ENCODE measurements around the gene TTLL11. TPM values are rescaled to one million over a fixed set of nuclear protein-coding genes. Genes with fewer than 3 reads are reported as not detected.
A peak's percentile ranks its signal among the peaks of the same experiment; 100 is the strongest.

Gene TTLL11
- total RNA-seq, 1 donor from 2014 or later = 0.75 TPM

GRCh38 chr9:122133984-122134535, 41.0 kb upstream of the TTLL11 start:
- H3K9me3 ChIP-seq (ENCODE audit: low read depth) = no peaks in the 10 kb centered on the region
- no peaks in the 10 kb centered on the region for H3K36me3 ChIP-seq
- no peak for DNase-seq (ENCODE audit: low spot score)
- H3K4me3 Mint-ChIP-seq = no peak overlapping the region
- no peak overlapping the region for H3K4me3 ChIP-seq
- H3K27me3 ChIP-seq = peaks cover 100% of the 10 kb centered on the region
- H3K9me3 Mint-ChIP-seq = no peaks in the 10 kb centered on the region
- peaks cover 45% of the 10 kb centered on the region for H4K20me1 ChIP-seq (ENCODE audit: low read depth)
- H2AFZ ChIP-seq (replicated peaks) = no peak overlapping the region
- no peak overlapping the region for H3K9ac ChIP-seq
- no peaks in the 10 kb centered on the region for H3K79me2 ChIP-seq (ENCODE audit: low read depth)
- H3K27ac Mint-ChIP-seq = no peak overlapping the region
- no peak overlapping the region for H3K4me2 ChIP-seq
- peaks cover 19% of the 10 kb centered on the region for H3K4me1 ChIP-seq
- no peaks in the 10 kb centered on the region for H3K36me3 Mint-ChIP-seq
- H3K27me3 Mint-ChIP-seq (ENCODE audit: insufficient read depth, low read depth) = peaks cover 26% of the 10 kb centered on the region
- H3K4me1 Mint-ChIP-seq = peaks cover 31% of the 10 kb centered on the region
- no peak for TF ChIP-seq EZH2phosphoT487 (IDR thresholded peaks at IDR 0.05)
- no peak for TF ChIP-seq CTCF (IDR thresholded peaks at IDR 0.05)
- no peak for TF ChIP-seq EZH2 (IDR thresholded peaks at IDR 0.05)
- no peak overlapping the region for H3K27ac ChIP-seq
- H3F3A ChIP-seq (ENCODE audit: low read depth) = peaks cover 4% of the 10 kb centered on the region

GRCh38 chr9:122133263-122133983, 40.3 kb upstream of the TTLL11 start:
- Histone ChIP-seq H3K4me2 (no peak overlapping the region), H3F3A (ENCODE audit: low read depth) (peaks cover 4% of the 10 kb centered on the region), H4K20me1 (ENCODE audit: low read depth) (peaks cover 45% of the 10 kb centered on the region), H3K27me3 (peaks cover 100% of the 10 kb centered on the region), H3K27ac (no peak overlapping the region), H3K4me3 (no peak overlapping the region), H3K79me2 (ENCODE audit: low read depth) (no peaks in the 10 kb centered on the region), H3K36me3 (no peaks in the 10 kb centered on the region), H3K9ac (no peak overlapping the region), H2AFZ (replicated peaks) (no peak overlapping the region), H3K4me1 (peaks cover 19% of the 10 kb centered on the region), H3K9me3 (ENCODE audit: low read depth) (no peaks in the 10 kb centered on the region)
- Mint-ChIP-seq H3K4me3 (no peak overlapping the region), H3K4me1 (peaks cover 31% of the 10 kb centered on the region), H3K27me3 (ENCODE audit: insufficient read depth, low read depth) (peaks cover 26% of the 10 kb centered on the region), H3K9me3 (no peaks in the 10 kb centered on the region), H3K27ac (peak overlapping the region; percentile 81), H3K36me3 (no peaks in the 10 kb centered on the region)
- TF ChIP-seq EZH2 (IDR thresholded peaks at IDR 0.05) (no peak), EZH2phosphoT487 (IDR thresholded peaks at IDR 0.05) (no peak), CTCF (IDR thresholded peaks at IDR 0.05) (no peak)
- DNase-seq (ENCODE audit: low spot score) = no peak

DNA sequence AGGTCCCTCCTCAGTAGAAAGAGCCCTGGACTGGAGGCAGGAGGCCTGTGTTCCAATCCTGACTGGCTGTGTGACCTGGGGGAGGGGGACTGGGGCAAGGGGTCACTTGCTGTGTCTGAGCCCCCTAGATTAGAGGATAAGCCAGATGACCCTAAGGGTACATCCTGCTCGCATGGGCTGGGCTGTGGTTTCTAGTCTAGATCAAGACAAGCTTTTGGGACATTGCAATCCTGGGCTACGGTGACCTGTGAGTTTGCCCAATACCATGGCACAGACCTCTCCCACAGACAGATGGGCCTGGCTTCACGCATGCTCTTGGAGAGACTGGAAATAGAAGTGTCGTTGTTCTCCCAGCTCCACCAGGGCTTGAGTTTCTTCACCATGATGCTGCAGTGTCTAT, 39.4 kb upstream of the TTLL11 start:
- H3K27me3 Mint-ChIP-seq (ENCODE audit: insufficient read depth, low read depth) = peaks cover 29% of the 10 kb centered on the region
- Histone ChIP-seq H3K9me3 (ENCODE audit: low read depth) (no peaks in the 10 kb centered on the region), H3K4me3 (no peak overlapping the region)

More for the DNA sequence above, 39.4 kb upstream of the TTLL11 start:
- Histone ChIP-seq H3K4me2 (no peak overlapping the region), H3K36me3 (no peaks in the 10 kb centered on the region), H3K4me1 (peaks cover 19% of the 10 kb centered on the region), H3K79me2 (ENCODE audit: low read depth) (no peaks in the 10 kb centered on the region), H3F3A (ENCODE audit: low read depth) (peaks cover 4% of the 10 kb centered on the region), H3K27ac (no peak overlapping the region), H3K27me3 (peaks cover 100% of the 10 kb centered on the region), H4K20me1 (ENCODE audit: low read depth) (peaks cover 45% of the 10 kb centered on the region), H3K9ac (no peak overlapping the region), H2AFZ (replicated peaks) (no peak overlapping the region)
- Mint-ChIP-seq H3K4me1 (peaks cover 31% of the 10 kb centered on the region), H3K27ac (no peak overlapping the region), H3K9me3 (no peaks in the 10 kb centered on the region), H3K4me3 (no peak overlapping the region), H3K36me3 (no peaks in the 10 kb centered on the region)
- DNase-seq (ENCODE audit: low spot score) = no peak
- TF ChIP-seq CTCF (IDR thresholded peaks at IDR 0.05) (no peak), EZH2 (IDR thresholded peaks at IDR 0.05) (no peak), EZH2phosphoT487 (IDR thresholded peaks at IDR 0.05) (no peak)

All from neural progenitor cell (in vitro differentiated cells).